Spleen (tissue), 7 donors: ENCODE results near the gene PIP5K1B.

Source experiments
- CTCF ChIP-seq, 11 experiments: fragments of 200-600 bp in 7 of 11; fragments of 450-650 bp in 4 of 11; sonication (generic) in 4 of 11; IDR thresholded peaks in 8 of 11; conservative IDR thresholded peaks in 3 of 11; 1 replicate in 7 of 11; 2 replicates in 4 of 11; pipeline versions ENCODE4 v1.4.0 to v1.8.0; 2016 to 2021; ENCODE audit warnings: antibody characterized with exemption in 11 of 11, inconsistent platforms in 4 of 11, mild to moderate bottlenecking in 1 of 11
- POLR2AphosphoS5 ChIP-seq, 3 donors: sonication (generic); formaldehyde crosslinking; IDR thresholded peaks; one replicate each; pipeline ENCODE4 v1.5.1; 2017; ENCODE audit warnings: antibody characterized with exemption in 3 of 3
- donor health status: DM: no; HTN: no; CAD: no; lungs with moderate emphysema.
- donor health status: DM: no; HTN: no; CAD: no.
- donor health status: DM: no; HTN: no; CAD: no.

DNA sequence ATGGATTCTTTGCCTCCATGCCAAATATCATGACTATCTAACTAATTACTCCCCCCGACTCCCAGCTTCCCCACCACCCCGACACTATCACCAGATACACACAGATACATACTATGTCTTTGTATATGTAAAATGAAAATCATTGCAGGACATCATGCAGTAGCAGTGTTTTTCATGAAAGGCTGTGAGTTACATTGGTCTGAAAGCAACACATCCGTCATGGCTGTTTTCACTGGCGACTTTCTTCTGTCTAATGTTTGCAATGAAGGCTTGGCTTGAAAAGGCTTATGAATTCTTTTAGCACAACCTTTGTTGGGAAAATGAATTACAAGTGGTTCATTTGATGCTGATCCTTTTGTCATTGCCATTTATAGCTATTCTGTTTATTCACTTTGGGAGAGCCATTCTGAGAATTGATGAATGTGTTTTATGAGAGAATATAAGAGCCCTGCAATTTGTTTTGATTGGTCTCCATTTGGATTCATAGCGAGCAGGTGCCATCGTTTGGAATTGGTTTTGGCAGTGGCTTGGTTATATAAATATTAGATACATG lies 103.4 kb downstream of the PIP5K1B start:
- TF ChIP-seq CTCF (IDR thresholded peaks at IDR 0.05 in 8 of 11, conservative IDR thresholded peaks at IDR 0.05 in 3 of 11) (no peak), POLR2AphosphoS5 (IDR thresholded peaks at IDR 0.05) (no peak)
